T47D (cell line): ENCODE measurements around the gene OR5AU1.
"Not testable (repeated sequence)": the region's sequence is repeated elsewhere in the genome, so short reads cannot be mapped to it uniquely, and the experiment has no call there.

ENCODE experiments used
- DNase-seq, 2 experiments: peaks; one replicate each; pipeline versions ENCODE4 v3.0.0 to v3.0.0-alpha.2; 2011 to 2012; ENCODE audit warnings: low read depth in 1 of 2, low spot score in 1 of 2
- JUND ChIP-seq: IDR thresholded peaks from 2 replicates; pipeline ENCODE4 v1.6.1; 2012; ENCODE audit warnings: low read depth
- in situ Hi-C: cut with HindIII; loops from 2 replicates; pipeline ENCODE4 v1.10.0; 2016; ENCODE audit warnings: low sequenced_read_pairs, low pct_unique_long_range_greater_than_20kb

The OR5AU1 gene

GRCh38 chr14:21194597-21194996 is 38.7 kb upstream of the OR5AU1 start:
- no peak for TF ChIP-seq JUND
- no peak for DNase-seq
- in situ Hi-C loops: no loop called here

GRCh38 chr14:21192875-21193535 is 37.1 kb upstream of the OR5AU1 start:
- TF ChIP-seq JUND: no peak
- in situ Hi-C loops: no loop called here
- DNase-seq: no peak

GRCh38 chr14:21192447-21192822 is 36.6 kb upstream of the OR5AU1 start:
- no peak for TF ChIP-seq JUND
- DNase-seq: no peak
- in situ Hi-C loops: no loop called here

GRCh38 chr14:21191809-21192446 is 36.1 kb upstream of the OR5AU1 start:
- no peak for TF ChIP-seq JUND
- in situ Hi-C loops: no loop called here
- peak; percentile 27 to 76 for DNase-seq

- in situ Hi-C loops: no loop called here
- TF ChIP-seq JUND: no peak
- DNase-seq: no peak
Measured at GRCh38 chr14:21191261-21191808, 35.5 kb upstream of the OR5AU1 start.

- in situ Hi-C loops: no loop called here
- DNase-seq: no peak
- TF ChIP-seq JUND: no peak
Measured at GRCh38 chr14:21185491-21185890, 29.6 kb upstream of the OR5AU1 start.

GRCh38 chr14:21184254-21184653 is 28.4 kb upstream of the OR5AU1 start:
- in situ Hi-C loops: no loop called here
- TF ChIP-seq JUND: no peak
- DNase-seq: no peak

GRCh38 chr14:21182166-21182565 is 26.3 kb upstream of the OR5AU1 start:
- DNase-seq: no peak
- TF ChIP-seq JUND: no peak
- in situ Hi-C loops: no loop called here

- in situ Hi-C loops: no loop called here
- DNase-seq: no peak
- TF ChIP-seq JUND: no peak
Measured at GRCh38 chr14:21171128-21171527, 15.3 kb upstream of the OR5AU1 start.

- no peak for DNase-seq
- in situ Hi-C loops: no loop called here
- no peak for TF ChIP-seq JUND
Measured at GRCh38 chr14:21169573-21169972, 13.7 kb upstream of the OR5AU1 start.

- in situ Hi-C loops: no loop called here
- TF ChIP-seq JUND: no peak
- no peak for DNase-seq
Measured at GRCh38 chr14:21168055-21168454, 12.2 kb upstream of the OR5AU1 start.

GRCh38 chr14:21165670-21166069 is 9.8 kb upstream of the OR5AU1 start:
- DNase-seq, in situ Hi-C loops: not testable (repeated sequence)

GRCh38 chr14:21165002-21165605 is 9.2 kb upstream of the OR5AU1 start:
- in situ Hi-C loops: not testable (repeated sequence)

More at GRCh38 chr14:21165002-21165605, 9.2 kb upstream of the OR5AU1 start:
- not testable (repeated sequence) for DNase-seq
